ENCODE results near the gene RFLNA.

The RFLNA gene

DNA sequence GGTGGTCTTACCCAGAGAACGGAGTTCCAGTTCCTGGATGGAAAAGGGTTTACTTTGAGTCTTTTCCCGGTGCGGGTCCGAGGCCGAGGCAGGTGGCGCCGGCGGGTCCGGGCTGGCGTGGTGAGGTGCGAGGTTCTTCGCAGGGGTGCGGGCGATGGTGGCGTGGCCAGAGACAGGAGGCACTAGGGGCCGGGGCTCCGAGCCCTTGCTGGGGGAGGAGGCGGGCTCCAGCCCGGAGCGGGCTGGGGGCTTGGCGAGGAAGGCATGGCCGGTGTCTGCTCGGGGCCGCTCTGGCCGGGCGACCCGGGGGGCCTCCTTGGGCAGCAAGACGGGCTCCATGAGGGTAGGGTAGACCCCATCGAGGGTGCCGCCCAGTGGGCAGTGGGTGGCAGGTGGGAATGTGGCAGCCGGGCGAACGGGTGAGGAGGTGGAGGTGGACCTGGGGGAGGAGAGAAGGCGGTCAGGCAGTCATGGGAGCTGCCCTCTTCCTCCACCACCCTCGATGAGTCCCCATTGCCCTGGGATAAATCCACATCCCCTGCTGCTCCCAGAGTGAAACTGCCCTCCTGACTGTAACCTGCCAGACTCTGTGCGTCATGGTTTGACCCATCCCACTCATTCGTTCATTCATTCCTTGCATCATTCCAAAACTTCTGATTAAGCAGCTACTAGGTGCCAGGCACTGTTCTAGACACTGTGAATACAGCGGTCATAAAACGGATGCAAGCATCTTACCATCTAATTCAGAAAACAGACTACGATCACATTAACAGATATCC lies 42.0 kb downstream of the RFLNA start:
- no peaks in the 10 kb centered on the region for H3K9me3 ChIP-seq (ENCODE audit: control insufficient read depth, insufficient read depth, low read length)
- no peaks in the 10 kb centered on the region for H3K4me1 ChIP-seq (ENCODE audit: control insufficient read depth, insufficient read depth, low read length)
- H3K36me3 ChIP-seq (ENCODE audit: control insufficient read depth, insufficient read depth, low read length), result peaks cover 60% of the 10 kb centered on the region
- no peak overlapping the region for H3K4me3 ChIP-seq (ENCODE audit: low read depth, low read length)
- no peak overlapping the region for H3K9ac ChIP-seq (ENCODE audit: low read depth, low read length)
- H3K27me3 ChIP-seq (ENCODE audit: control insufficient read depth, insufficient read depth, low read length), result no peaks in the 10 kb centered on the region

DNA sequence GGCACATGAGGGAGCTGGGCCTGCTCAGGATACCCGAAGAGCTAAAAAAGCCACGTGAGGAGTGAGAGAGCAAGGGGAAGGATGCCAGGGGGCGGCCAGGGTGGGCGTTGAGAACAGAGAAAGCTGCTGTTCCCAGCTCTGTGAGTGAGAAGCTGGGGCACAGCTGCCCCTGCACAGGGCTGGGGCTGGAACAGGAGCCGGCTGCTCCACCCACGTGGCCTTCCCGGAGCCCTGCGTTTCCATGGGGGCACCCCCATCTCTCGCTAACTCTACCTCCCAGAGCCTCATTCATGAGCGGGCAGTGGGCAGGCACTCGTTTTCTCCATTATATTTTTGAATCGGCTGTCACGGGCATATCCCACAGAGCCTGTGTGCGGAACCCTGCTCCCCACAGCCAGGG lies 42.7 kb downstream of the RFLNA start:
- H3K27me3 ChIP-seq (ENCODE audit: control insufficient read depth, insufficient read depth, low read length), result no peaks in the 10 kb centered on the region
- H3K4me1 ChIP-seq (ENCODE audit: control insufficient read depth, insufficient read depth, low read length), result no peaks in the 10 kb centered on the region
- no peak overlapping the region for H3K4me3 ChIP-seq (ENCODE audit: low read depth, low read length)
- H3K9ac ChIP-seq (ENCODE audit: low read depth, low read length), result no peak overlapping the region
- no peaks in the 10 kb centered on the region for H3K9me3 ChIP-seq (ENCODE audit: control insufficient read depth, insufficient read depth, low read length)
- H3K36me3 ChIP-seq (ENCODE audit: control insufficient read depth, insufficient read depth, low read length), result peaks cover 58% of the 10 kb centered on the region

DNA sequence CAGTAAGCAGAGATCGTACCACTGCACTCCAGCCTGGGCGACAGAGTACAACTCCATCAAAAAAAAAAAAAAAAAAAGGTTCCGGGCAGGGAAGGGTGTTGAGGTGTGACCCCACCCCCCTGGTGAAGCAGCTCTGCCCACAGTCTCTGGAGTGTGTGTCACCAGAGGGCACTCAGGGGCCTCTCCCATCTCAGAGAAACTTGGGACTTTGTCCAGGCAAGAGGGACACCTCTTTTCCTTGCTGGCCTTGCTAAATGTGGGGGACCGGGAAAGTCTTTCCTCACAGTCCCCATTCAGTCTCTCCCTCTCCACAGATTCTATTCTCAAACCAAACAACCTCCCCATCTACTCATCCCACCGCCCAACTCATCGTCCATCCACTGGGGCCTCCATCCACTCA lies 43.6 kb downstream of the RFLNA start:
- no peak overlapping the region for H3K4me3 ChIP-seq (ENCODE audit: low read depth, low read length)
- peaks cover 61% of the 10 kb centered on the region for H3K36me3 ChIP-seq (ENCODE audit: control insufficient read depth, insufficient read depth, low read length)
- H3K9ac ChIP-seq (ENCODE audit: low read depth, low read length), result no peak overlapping the region
- H3K9me3 ChIP-seq (ENCODE audit: control insufficient read depth, insufficient read depth, low read length), result no peaks in the 10 kb centered on the region
- H3K4me1 ChIP-seq (ENCODE audit: control insufficient read depth, insufficient read depth, low read length), result no peaks in the 10 kb centered on the region
- no peaks in the 10 kb centered on the region for H3K27me3 ChIP-seq (ENCODE audit: control insufficient read depth, insufficient read depth, low read length)

- Histone ChIP-seq H3K36me3 (ENCODE audit: control insufficient read depth, insufficient read depth, low read length) (peaks cover 60% of the 10 kb centered on the region), H3K9ac (ENCODE audit: low read depth, low read length) (no peak overlapping the region), H3K9me3 (ENCODE audit: control insufficient read depth, insufficient read depth, low read length) (no peaks in the 10 kb centered on the region), H3K27me3 (ENCODE audit: control insufficient read depth, insufficient read depth, low read length) (no peaks in the 10 kb centered on the region), H3K4me3 (ENCODE audit: low read depth, low read length) (no peak overlapping the region), H3K4me1 (ENCODE audit: control insufficient read depth, insufficient read depth, low read length) (no peaks in the 10 kb centered on the region)
Measured at GRCh38 chr12:124338876-124339603, 44.1 kb downstream of the RFLNA start.

GRCh38 chr12:124340080-124340900 lies 45.4 kb downstream of the RFLNA start:
- peaks cover 62% of the 10 kb centered on the region for H3K36me3 ChIP-seq (ENCODE audit: control insufficient read depth, insufficient read depth, low read length)
- no peaks in the 10 kb centered on the region for H3K27me3 ChIP-seq (ENCODE audit: control insufficient read depth, insufficient read depth, low read length)
- no peak overlapping the region for H3K4me3 ChIP-seq (ENCODE audit: low read depth, low read length)
- no peaks in the 10 kb centered on the region for H3K4me1 ChIP-seq (ENCODE audit: control insufficient read depth, insufficient read depth, low read length)
- H3K9me3 ChIP-seq (ENCODE audit: control insufficient read depth, insufficient read depth, low read length), result no peaks in the 10 kb centered on the region
- no peak overlapping the region for H3K9ac ChIP-seq (ENCODE audit: low read depth, low read length)

- Histone ChIP-seq H3K27me3 (ENCODE audit: control insufficient read depth, insufficient read depth, low read length) (no peaks in the 10 kb centered on the region), H3K36me3 (ENCODE audit: control insufficient read depth, insufficient read depth, low read length) (peaks cover 62% of the 10 kb centered on the region), H3K9me3 (ENCODE audit: control insufficient read depth, insufficient read depth, low read length) (no peaks in the 10 kb centered on the region), H3K9ac (ENCODE audit: low read depth, low read length) (no peak overlapping the region), H3K4me3 (ENCODE audit: low read depth, low read length) (no peak overlapping the region), H3K4me1 (ENCODE audit: control insufficient read depth, insufficient read depth, low read length) (no peaks in the 10 kb centered on the region)
Measured at GRCh38 chr12:124341645-124342069, 46.8 kb downstream of the RFLNA start.

- Histone ChIP-seq H3K9ac (ENCODE audit: low read depth, low read length) (no peak overlapping the region), H3K27me3 (ENCODE audit: control insufficient read depth, insufficient read depth, low read length) (no peaks in the 10 kb centered on the region), H3K4me3 (ENCODE audit: low read depth, low read length) (no peak overlapping the region), H3K4me1 (ENCODE audit: control insufficient read depth, insufficient read depth, low read length) (no peaks in the 10 kb centered on the region), H3K9me3 (ENCODE audit: control insufficient read depth, insufficient read depth, low read length) (no peaks in the 10 kb centered on the region), H3K36me3 (ENCODE audit: control insufficient read depth, insufficient read depth, low read length) (peaks cover 78% of the 10 kb centered on the region)
Measured at GRCh38 chr12:124344022-124344421, 49.1 kb downstream of the RFLNA start.

- Histone ChIP-seq H3K27me3 (ENCODE audit: control insufficient read depth, insufficient read depth, low read length) (no peaks in the 10 kb centered on the region), H3K9me3 (ENCODE audit: control insufficient read depth, insufficient read depth, low read length) (no peaks in the 10 kb centered on the region), H3K4me3 (ENCODE audit: low read depth, low read length) (no peak overlapping the region), H3K36me3 (ENCODE audit: control insufficient read depth, insufficient read depth, low read length) (peaks cover 80% of the 10 kb centered on the region), H3K4me1 (ENCODE audit: control insufficient read depth, insufficient read depth, low read length) (no peaks in the 10 kb centered on the region), H3K9ac (ENCODE audit: low read depth, low read length) (no peak overlapping the region)
Measured at GRCh38 chr12:124344526-124344925, 49.6 kb downstream of the RFLNA start.

DNA sequence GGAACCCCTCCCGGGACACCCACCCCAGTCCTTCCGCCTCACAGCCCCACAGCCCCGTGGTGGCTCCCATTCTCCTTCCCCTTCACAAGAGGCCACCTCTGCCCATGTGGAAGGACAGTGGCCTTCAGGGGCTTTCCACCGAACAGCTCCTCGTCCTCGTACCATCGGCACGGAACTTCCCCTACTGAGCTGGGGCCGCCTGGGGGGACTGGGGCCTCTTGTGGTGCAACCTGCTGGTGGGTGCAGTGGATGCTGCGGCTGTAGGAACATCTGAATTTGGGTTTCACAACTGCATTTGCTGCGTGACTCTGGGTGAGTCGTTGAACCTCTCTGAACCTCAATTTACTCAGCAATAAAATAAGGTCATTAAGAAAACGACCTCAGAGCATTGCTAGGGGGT lies 50.9 kb downstream of the RFLNA start:
- Histone ChIP-seq H3K36me3 (ENCODE audit: control insufficient read depth, insufficient read depth, low read length) (peaks cover 83% of the 10 kb centered on the region), H3K4me3 (ENCODE audit: low read depth, low read length) (no peak overlapping the region), H3K4me1 (ENCODE audit: control insufficient read depth, insufficient read depth, low read length) (no peaks in the 10 kb centered on the region), H3K9me3 (ENCODE audit: control insufficient read depth, insufficient read depth, low read length) (no peaks in the 10 kb centered on the region), H3K9ac (ENCODE audit: low read depth, low read length) (no peak overlapping the region), H3K27me3 (ENCODE audit: control insufficient read depth, insufficient read depth, low read length) (no peaks in the 10 kb centered on the region)

- no peak overlapping the region for H3K9ac ChIP-seq (ENCODE audit: low read depth, low read length)
- H3K36me3 ChIP-seq (ENCODE audit: control insufficient read depth, insufficient read depth, low read length), result peaks cover 84% of the 10 kb centered on the region
Measured at GRCh38 chr12:124346425-124347168, 51.7 kb downstream of the RFLNA start.

DNA sequence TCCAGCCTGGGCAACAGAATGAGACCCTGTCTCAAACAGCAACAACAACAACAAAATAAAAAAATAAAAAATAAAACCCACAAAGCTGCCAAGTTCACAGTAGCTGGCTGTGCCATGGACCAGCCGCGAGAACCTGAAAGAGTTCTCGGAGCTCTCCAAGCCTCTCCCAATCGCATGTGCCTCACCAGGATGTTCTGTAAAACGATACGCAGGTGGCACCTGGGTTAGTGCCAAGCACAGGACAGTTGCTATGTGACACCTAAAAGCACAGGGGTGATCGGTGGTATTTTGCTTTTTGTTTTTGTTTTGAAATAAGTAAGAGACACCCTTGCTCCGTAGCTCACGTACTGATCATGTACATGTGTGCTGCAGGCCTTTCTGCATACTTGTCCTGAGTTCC lies 52.4 kb downstream of the RFLNA start:
- Histone ChIP-seq H3K4me1 (ENCODE audit: control insufficient read depth, insufficient read depth, low read length) (no peaks in the 10 kb centered on the region), H3K36me3 (ENCODE audit: control insufficient read depth, insufficient read depth, low read length) (peaks cover 85% of the 10 kb centered on the region), H3K27me3 (ENCODE audit: control insufficient read depth, insufficient read depth, low read length) (no peaks in the 10 kb centered on the region), H3K9ac (ENCODE audit: low read depth, low read length) (no peak overlapping the region), H3K4me3 (ENCODE audit: low read depth, low read length) (no peak overlapping the region), H3K9me3 (ENCODE audit: control insufficient read depth, insufficient read depth, low read length) (no peaks in the 10 kb centered on the region)

More at GRCh38 chr12:124346425-124347168, 51.7 kb downstream of the RFLNA start:
- H3K4me1 ChIP-seq (ENCODE audit: control insufficient read depth, insufficient read depth, low read length), result no peaks in the 10 kb centered on the region
- no peak overlapping the region for H3K4me3 ChIP-seq (ENCODE audit: low read depth, low read length)
- no peaks in the 10 kb centered on the region for H3K27me3 ChIP-seq (ENCODE audit: control insufficient read depth, insufficient read depth, low read length)
- no peaks in the 10 kb centered on the region for H3K9me3 ChIP-seq (ENCODE audit: control insufficient read depth, insufficient read depth, low read length)

Data from iPS-15b (cell line).